Endothelial cell of umbilical vein (primary cell): ENCODE data around the gene TMEM121B.

ENCODE experiments used
- CTCF ChIP-seq, 2 donors: IDR thresholded peaks; 1 replicate in 1 of 2; 2 replicates in 1 of 2; pipeline ENCODE4 v1.5.1; 2011; ENCODE audit warnings: low read length in 2 of 2, mild to moderate bottlenecking in 2 of 2, moderate library complexity in 2 of 2, control low read depth in 1 of 2, inconsistent platforms in 1 of 2, low read depth in 1 of 2; ENCODE audit not compliant: insufficient read depth in 1 of 2; ENCODE audit errors: extremely low read depth in 1 of 2
- EZH2 ChIP-seq: IDR thresholded peaks from 2 replicates; pipeline ENCODE4 v1.6.1; 2012; ENCODE audit warnings: borderline replicate concordance, low read depth, mild to moderate bottlenecking, moderate library complexity, low read length, inconsistent platforms; ENCODE audit not compliant: severe bottlenecking
- JUN ChIP-seq: IDR thresholded peaks from 2 replicates; pipeline ENCODE4 v1.6.1; 2011; ENCODE audit warnings: borderline replicate concordance, low read depth; ENCODE audit not compliant: insufficient read length, insufficient read depth
- MYC ChIP-seq: IDR thresholded peaks from one replicate; pipeline ENCODE4 v1.6.1; 2011; ENCODE audit warnings: mild to moderate bottlenecking, low read depth, low read length
- POLR2A ChIP-seq: IDR thresholded peaks from 2 replicates; pipeline ENCODE4 v1.6.1; 2012; ENCODE audit warnings: low read depth, mild to moderate bottlenecking, control low read depth, low read length
- POLR2AphosphoS5 ChIP-seq: IDR thresholded peaks from 2 replicates; pipeline ENCODE4 v1.6.1; 2012; ENCODE audit warnings: low read depth, mild to moderate bottlenecking, control low read depth, low read length, moderate library complexity; ENCODE audit not compliant: insufficient read depth

DNA sequence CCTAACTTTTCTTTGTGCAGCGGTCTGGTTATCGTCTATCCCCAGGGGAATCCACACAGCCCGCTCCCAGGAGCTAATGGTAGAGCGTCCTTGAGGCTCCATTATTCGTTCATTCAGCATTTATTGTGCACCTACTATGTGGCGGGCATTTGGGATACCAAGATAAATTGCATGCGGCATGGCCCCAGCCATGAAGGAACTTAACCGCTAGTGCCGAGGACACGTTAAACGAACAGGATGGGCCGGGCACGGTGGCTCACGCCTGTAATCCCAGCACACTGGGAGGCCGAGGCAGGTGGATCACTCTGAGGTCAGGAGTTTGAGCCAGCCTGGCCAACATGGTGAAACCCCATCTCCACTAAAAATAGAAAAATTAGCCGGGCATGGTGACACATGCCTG lies 11.2 kb downstream of the TMEM121B start:
- no peak for TF ChIP-seq CTCF (IDR thresholded peaks at IDR 0.05; ENCODE audit: extremely low read depth in 1 of 2, insufficient read depth in 1 of 2, low read depth in 1 of 2, low read length in 2 of 2)
- TF ChIP-seq JUN: no peak
- no peak for TF ChIP-seq POLR2AphosphoS5
- no peak for TF ChIP-seq POLR2A
- TF ChIP-seq MYC: no peak
- no peak for TF ChIP-seq EZH2
